Subcutaneous abdominal adipose tissue (tissue), 5 donors: ENCODE measurements around the gene CHIC2.

Source experiments
- H3K27ac ChIP-seq: one replicate; pipeline ENCODE4 v1.7.0; 2013; ENCODE audit warnings: low read depth, mild to moderate bottlenecking, inconsistent platforms, low read length, moderate library complexity
- H3K27me3 ChIP-seq, 5 donors: one replicate each; pipeline ENCODE4 v1.7.0; 2013; ENCODE audit warnings: low read length in 5 of 5, inconsistent platforms in 1 of 5; ENCODE audit not compliant: control insufficient read depth in 5 of 5, insufficient read depth in 4 of 5
- H3K36me3 ChIP-seq, 5 donors: one replicate each; pipeline ENCODE4 v1.7.0; 2013; ENCODE audit warnings: low read length in 5 of 5; ENCODE audit not compliant: control insufficient read depth in 5 of 5, insufficient read depth in 5 of 5
- H3K4me1 ChIP-seq, 5 donors: one replicate each; pipeline ENCODE4 v1.7.0; 2013; ENCODE audit warnings: low read length in 5 of 5, mild to moderate bottlenecking in 3 of 5, moderate library complexity in 1 of 5; ENCODE audit not compliant: control insufficient read depth in 5 of 5, insufficient read depth in 5 of 5
- H3K4me3 ChIP-seq, 5 donors: one replicate each; pipeline ENCODE4 v1.7.0; 2013; ENCODE audit warnings: low read length in 5 of 5, low read depth in 1 of 5
- H3K9ac ChIP-seq, 5 donors: one replicate each; pipeline ENCODE4 v1.7.0; 2013; ENCODE audit warnings: low read length in 5 of 5, mild to moderate bottlenecking in 4 of 5, moderate library complexity in 3 of 5
- H3K9me3 ChIP-seq, 5 donors: one replicate each; pipeline ENCODE4 v1.7.0; 2013; ENCODE audit warnings: low read length in 5 of 5; ENCODE audit not compliant: control insufficient read depth in 5 of 5
- donor health status: healthy.
- donor health status: healthy.
- donor health status: healthy.
- donor health status: healthy.
- donor health status: healthy.

Gene CHIC2

GRCh38 chr4:54016504-54016903 is 47.9 kb downstream of the CHIC2 start:
- no peak overlapping the region for H3K27ac ChIP-seq
- no peaks in the 10 kb centered on the region for H3K9me3 ChIP-seq
- H3K4me3 ChIP-seq: no peak overlapping the region
- peaks cover 0 to 2% (median 0%) of the 10 kb centered on the region in 5 donors for H3K4me1 ChIP-seq
- H3K36me3 ChIP-seq: peaks cover 0 to 4% (median 3%) of the 10 kb centered on the region in 5 donors
- no peak overlapping the region for H3K9ac ChIP-seq
- H3K27me3 ChIP-seq: no peaks in the 10 kb centered on the region

GRCh38 chr4:54015423-54016030 is 48.9 kb downstream of the CHIC2 start:
- no peaks in the 10 kb centered on the region for H3K9me3 ChIP-seq
- H3K27me3 ChIP-seq: no peaks in the 10 kb centered on the region
- H3K4me3 ChIP-seq: no peak overlapping the region
- peaks cover 0 to 2% (median 0%) of the 10 kb centered on the region in 5 donors for H3K4me1 ChIP-seq
- no peak overlapping the region for H3K9ac ChIP-seq
- no peak overlapping the region for H3K27ac ChIP-seq
- H3K36me3 ChIP-seq: peaks cover 0 to 4% (median 4%) of the 10 kb centered on the region in 5 donors

GRCh38 chr4:54014666-54015160 is 49.7 kb downstream of the CHIC2 start:
- Histone ChIP-seq H3K27ac (no peak overlapping the region), H3K4me3 (no peak overlapping the region), H3K27me3 (no peaks in the 10 kb centered on the region), H3K4me1 (peaks cover 0 to 2% (median 0%) of the 10 kb centered on the region in 5 donors), H3K9ac (no peak overlapping the region), H3K9me3 (no peaks in the 10 kb centered on the region), H3K36me3 (peaks cover 0 to 7% (median 4%) of the 10 kb centered on the region in 5 donors)

- H3K27ac ChIP-seq: no peak overlapping the region
- H3K36me3 ChIP-seq: peaks cover 0 to 11% (median 4%) of the 10 kb centered on the region in 5 donors
- H3K9me3 ChIP-seq: no peaks in the 10 kb centered on the region
Observed at GRCh38 chr4:54011201-54011600, 53.2 kb downstream of the CHIC2 start.

GRCh38 chr4:54006755-54007154 is 57.6 kb downstream of the CHIC2 start:
- H3K36me3 ChIP-seq: peaks cover 0 to 8% (median 0%) of the 10 kb centered on the region in 5 donors
- no peaks in the 10 kb centered on the region for H3K27me3 ChIP-seq
- H3K9ac ChIP-seq: no peak overlapping the region
- H3K27ac ChIP-seq: no peak overlapping the region
- H3K9me3 ChIP-seq: no peaks in the 10 kb centered on the region
- H3K4me1 ChIP-seq: no peaks in the 10 kb centered on the region
- H3K4me3 ChIP-seq: no peak overlapping the region

More at GRCh38 chr4:54011201-54011600, 53.2 kb downstream of the CHIC2 start:
- no peaks in the 10 kb centered on the region for H3K27me3 ChIP-seq
- H3K9ac ChIP-seq: no peak overlapping the region
- H3K4me1 ChIP-seq: no peaks in the 10 kb centered on the region
- no peak overlapping the region for H3K4me3 ChIP-seq

GRCh38 chr4:54005475-54005874 is 58.9 kb downstream of the CHIC2 start:
- H3K27ac ChIP-seq: no peak overlapping the region
- H3K36me3 ChIP-seq: peaks cover 0 to 7% (median 0%) of the 10 kb centered on the region in 5 donors
- H3K4me3 ChIP-seq: no peak overlapping the region
- H3K9ac ChIP-seq: no peak overlapping the region
- H3K9me3 ChIP-seq: no peaks in the 10 kb centered on the region
- H3K4me1 ChIP-seq: no peaks in the 10 kb centered on the region
- no peaks in the 10 kb centered on the region for H3K27me3 ChIP-seq

- Histone ChIP-seq H3K36me3 (peaks cover 0 to 4% (median 0%) of the 10 kb centered on the region in 5 donors), H3K4me3 (no peak overlapping the region), H3K4me1 (no peaks in the 10 kb centered on the region), H3K9me3 (no peaks in the 10 kb centered on the region), H3K27ac (no peak overlapping the region), H3K9ac (no peak overlapping the region), H3K27me3 (no peaks in the 10 kb centered on the region)
Observed at GRCh38 chr4:54004463-54004862, 59.9 kb downstream of the CHIC2 start.

- no peak overlapping the region for H3K27ac ChIP-seq
- no peaks in the 10 kb centered on the region for H3K27me3 ChIP-seq
- H3K9me3 ChIP-seq: no peaks in the 10 kb centered on the region
- no peak overlapping the region for H3K4me3 ChIP-seq
- H3K36me3 ChIP-seq: peaks cover 0 to 2% (median 0%) of the 10 kb centered on the region in 5 donors
- H3K4me1 ChIP-seq: no peaks in the 10 kb centered on the region
- H3K9ac ChIP-seq: no peak overlapping the region
Observed at GRCh38 chr4:54001668-54002365, 62.6 kb downstream of the CHIC2 start.

- no peaks in the 10 kb centered on the region for H3K4me1 ChIP-seq
- no peak overlapping the region for H3K27ac ChIP-seq
- no peaks in the 10 kb centered on the region for H3K27me3 ChIP-seq
- H3K4me3 ChIP-seq: no peak overlapping the region
- H3K9me3 ChIP-seq: no peaks in the 10 kb centered on the region
- no peak overlapping the region for H3K9ac ChIP-seq
- H3K36me3 ChIP-seq: no peaks in the 10 kb centered on the region
Observed at GRCh38 chr4:53997898-53998297, 66.5 kb downstream of the CHIC2 start.

GRCh38 chr4:53994382-53995102 is 69.9 kb downstream of the CHIC2 start:
- H3K36me3 ChIP-seq: peaks cover 0 to 6% (median 0%) of the 10 kb centered on the region in 5 donors
- no peak overlapping the region for H3K4me3 ChIP-seq
- no peak overlapping the region for H3K9ac ChIP-seq
- H3K27ac ChIP-seq: no peak overlapping the region
- H3K27me3 ChIP-seq: no peaks in the 10 kb centered on the region
- no peaks in the 10 kb centered on the region for H3K4me1 ChIP-seq
- no peaks in the 10 kb centered on the region for H3K9me3 ChIP-seq
